GM23338 (cell line): ENCODE results near the gene GLOD5. TPM values are rescaled to one million over a fixed set of nuclear protein-coding genes. Genes with fewer than 3 reads are reported as not detected.

Experiments
- ATAC-seq: fragments of 200-7000 bp; cut with Tn5 transposase; 3 replicates; pipeline ENCODE4 v1.9.1; 2020
- DNase-seq: peaks from one replicate; pipeline ENCODE4 v3.0.0-alpha.2; 2015; ENCODE audit warnings: low spot score
- H2AFZ ChIP-seq: fragments of 200-600 bp; sonication (generic); 2 replicates; pipeline ENCODE4 v1.8.0; 2016; ENCODE audit warnings: antibody characterized with exemption, mild to moderate bottlenecking, moderate library complexity
- H3F3A ChIP-seq: fragments of 200-600 bp; sonication (generic); replicated peaks from 2 replicates; pipeline ENCODE4 v1.8.0; 2017; ENCODE audit warnings: antibody characterized with exemption, mixed run types, low read depth
- H3K27ac ChIP-seq: fragments of 200-600 bp; sonication (generic); 2 replicates; pipeline ENCODE4 v1.6.1; 2016; ENCODE audit warnings: low read depth
- H3K27me3 ChIP-seq: fragments of 200-600 bp; sonication (generic); 2 replicates; pipeline ENCODE4 v1.8.0; 2016; ENCODE audit warnings: mild to moderate bottlenecking, mixed run types, moderate library complexity; ENCODE audit not compliant: insufficient read depth
- H3K36me3 ChIP-seq: fragments of 200-600 bp; sonication (generic); 2 replicates; pipeline ENCODE4 v1.8.0; 2016; ENCODE audit warnings: mild to moderate bottlenecking; ENCODE audit not compliant: insufficient read depth
- H3K4me1 ChIP-seq: fragments of 200-600 bp; sonication (generic); 2 replicates; pipeline ENCODE4 v1.8.0; 2016; ENCODE audit warnings: mild to moderate bottlenecking, moderate library complexity; ENCODE audit not compliant: insufficient read depth
- H3K4me2 ChIP-seq: fragments of 200-600 bp; sonication (generic); 2 replicates; pipeline ENCODE4 v1.7.1; 2017; ENCODE audit warnings: mixed run types
- H3K4me3 ChIP-seq: fragments of 200-600 bp; sonication (generic); 2 replicates; pipeline ENCODE4 v1.6.1; 2016; ENCODE audit warnings: mixed run types
- H3K79me2 ChIP-seq: fragments of 200-600 bp; sonication (generic); replicated peaks from 2 replicates; pipeline ENCODE4 v1.8.0; 2017; ENCODE audit warnings: mild to moderate bottlenecking; ENCODE audit not compliant: insufficient read depth
- H3K9me2 ChIP-seq: fragments of 200-600 bp; sonication (generic); 2 replicates; pipeline ENCODE4 v1.8.0; 2017; ENCODE audit not compliant: insufficient read depth
- H4K20me1 ChIP-seq: fragments of 200-600 bp; sonication (generic); replicated peaks from 2 replicates; pipeline ENCODE4 v1.8.0; 2017; ENCODE audit warnings: mild to moderate bottlenecking; ENCODE audit not compliant: insufficient read depth
- H3K27ac Mint-ChIP-seq: 2 replicates; pipeline ENCODE4 v1.8.0; 2020; ENCODE audit warnings: inconsistent platforms, mild to moderate bottlenecking, moderate library complexity, mixed read lengths
- H3K27me3 Mint-ChIP-seq: 3 replicates; pipeline ENCODE4 v1.8.0; 2022; ENCODE audit warnings: low read depth, mild to moderate bottlenecking, moderate library complexity, mixed read lengths, inconsistent platforms; ENCODE audit not compliant: insufficient read depth, poor library complexity
- H3K36me3 Mint-ChIP-seq: 3 replicates; pipeline ENCODE4 v1.8.0; 2021; ENCODE audit warnings: low read depth, mild to moderate bottlenecking, inconsistent platforms, moderate library complexity, mixed read lengths
- H3K4me1 Mint-ChIP-seq: 3 replicates; pipeline ENCODE4 v1.8.0; 2020; ENCODE audit warnings: mild to moderate bottlenecking, inconsistent platforms, mixed read lengths
- H3K4me3 Mint-ChIP-seq: 3 replicates; pipeline ENCODE4 v1.8.0; 2021; ENCODE audit warnings: moderate library complexity, mild to moderate bottlenecking, inconsistent platforms, mixed read lengths
- H3K9me3 Mint-ChIP-seq: 3 replicates; pipeline ENCODE4 v1.8.0; 2020; ENCODE audit warnings: moderate library complexity, mild to moderate bottlenecking, inconsistent platforms, mixed read lengths
- CREB1 ChIP-seq: fragments of 250-450 bp; sonication (Bioruptor Pico); IDR thresholded peaks from 2 replicates; pipeline ENCODE4 v1.5.0; 2020; ENCODE audit warnings: low read depth, mild to moderate bottlenecking, moderate library complexity
- CTCF ChIP-seq, 2 experiments: fragments of 200-600 bp in 1 of 2; sonication (generic) in 1 of 2; conservative IDR thresholded peaks; 2 replicates each; pipeline versions ENCODE4 v1.5.1 to v1.6.1; 2016 to 2017; ENCODE audit warnings: antibody characterized with exemption in 2 of 2, low read depth in 2 of 2, mild to moderate bottlenecking in 2 of 2, moderate library complexity in 1 of 2
- EZH2 ChIP-seq: fragments of 200-600 bp; sonication (generic); IDR thresholded peaks from one replicate; pipeline ENCODE4 v1.8.0; 2017; ENCODE audit warnings: antibody characterized with exemption, mild to moderate bottlenecking, low read depth; ENCODE audit not compliant: unreplicated experiment
- NANOG ChIP-seq: IDR thresholded peaks from 2 replicates; pipeline ENCODE4 v1.6.1; 2016; ENCODE audit warnings: antibody characterized with exemption, borderline replicate concordance
- POLR2AphosphoS5 ChIP-seq: IDR thresholded peaks from 2 replicates; pipeline ENCODE4 v1.6.1; 2016; ENCODE audit warnings: antibody characterized with exemption, low read depth
- ZNF114 ChIP-seq: fragments of 250-450 bp; sonication (Bioruptor Pico); IDR thresholded peaks from 2 replicates; pipeline ENCODE4 v1.5.0; 2020; ENCODE audit warnings: mild to moderate bottlenecking, moderate library complexity
- ZNF331 ChIP-seq: fragments of 250-450 bp; sonication (Bioruptor Pico); IDR thresholded peaks from 2 replicates; pipeline ENCODE4 v1.5.0; 2020; ENCODE audit warnings: low read depth, mild to moderate bottlenecking, moderate library complexity
- ZNF462 ChIP-seq: fragments of 250-450 bp; sonication (Bioruptor Pico); IDR thresholded peaks from 2 replicates; pipeline ENCODE4 v1.5.0; 2020; ENCODE audit warnings: mild to moderate bottlenecking, moderate library complexity
- polyA plus RNA-seq: library from polyadenylated mRNA; unstranded; fragments of >200 nt; fragmentation: Nextera tagmentation; extraction: Ambion mirVana; gene quantifications from 2 replicates; pipeline ENCODE4 v1.2.1, GENCODE V29; 2016
- total RNA-seq: library from RNA; depleted of rRNA; stranded (reverse); fragments of >200 nt; shearing (Covaris generic); gene quantifications from 2 replicates; pipeline ENCODE4 v1.2.3, GENCODE V29; 2014

Gene GLOD5
- total and polyA plus RNA-seq, 2 experiments from 2014 or later: not detected

- no peak for TF ChIP-seq ZNF462 (CRISPR knock-in tag)
- TF ChIP-seq ZNF114 (CRISPR knock-in tag): no peak
- no peak for TF ChIP-seq NANOG
- no peak for TF ChIP-seq ZNF331 (CRISPR knock-in tag)
Observed at GRCh38 chrX:48747415-48748016, 14.0 kb upstream of the GLOD5 start (continued).

GRCh38 chrX:48749182-48749581 lies 12.4 kb upstream of the GLOD5 start:
- no peak for DNase-seq
- H3K79me2 ChIP-seq: no peaks in the 10 kb centered on the region
- no peaks in the 10 kb centered on the region for H3K9me2 ChIP-seq
- no peak overlapping the region for H3K27ac Mint-ChIP-seq
- no peaks in the 10 kb centered on the region for H3K27me3 ChIP-seq
- no peak for ATAC-seq
- no peaks in the 10 kb centered on the region for H3K4me1 Mint-ChIP-seq
- no peaks in the 10 kb centered on the region for H3K9me3 Mint-ChIP-seq
- no peak overlapping the region for H3K27ac ChIP-seq
- no peaks in the 10 kb centered on the region for H3F3A ChIP-seq
- H3K36me3 Mint-ChIP-seq: no peaks in the 10 kb centered on the region
- H3K27me3 Mint-ChIP-seq: peaks cover 2% of the 10 kb centered on the region
- no peak overlapping the region for H3K4me3 Mint-ChIP-seq
- no peaks in the 10 kb centered on the region for H3K4me1 ChIP-seq
- no peak overlapping the region for H2AFZ ChIP-seq
- H3K4me2 ChIP-seq: no peak overlapping the region
- H4K20me1 ChIP-seq: no peaks in the 10 kb centered on the region
- H3K36me3 ChIP-seq: no peaks in the 10 kb centered on the region
- H3K4me3 ChIP-seq: no peak overlapping the region
- TF ChIP-seq EZH2 (no peak), ZNF462 (CRISPR knock-in tag) (no peak), POLR2AphosphoS5 (no peak), CREB1 (no peak), CTCF (conservative IDR thresholded peaks at IDR 0.05; ENCODE audit: low read depth in 2 of 2) (no peak)
